SW480 (cell line): Measurements from ENCODE around the gene HES4.

Experiments used
- DNase-seq: peaks from one replicate; pipeline ENCODE4 v3.0.0-alpha.2; 2016; ENCODE audit warnings: low spot score

HES4 gene

GRCh38 chr1:965526-966134, 34.3 kb downstream of the HES4 start:
- no peak for DNase-seq

- DNase-seq = no peak
These were observed 35.0 kb downstream of the HES4 start for GRCh38 chr1:964691-965525.

- DNase-seq = no peak
These were observed 36.0 kb downstream of the HES4 start for GRCh38 chr1:963746-964525.

GRCh38 chr1:963301-963651, 36.6 kb downstream of the HES4 start:
- no peak for DNase-seq

- DNase-seq = no peak
These were observed 37.3 kb downstream of the HES4 start for GRCh38 chr1:962381-963300.

- DNase-seq = no peak
These were observed 38.7 kb downstream of the HES4 start for GRCh38 chr1:961132-961669.

GRCh38 chr1:960363-961131, 39.4 kb downstream of the HES4 start, which contains the start of gene KLHL17:
Gene KLHL17, plus strand, starts transcription at chr1:960584. Its CDS starts 110 bp downstream, at chr1:960694.
- peak; percentile 64 for DNase-seq

GRCh38 chr1:959731-960362, 40.0 kb downstream of the HES4 start:
- no peak for DNase-seq

- peak; percentile 83 for DNase-seq
These were observed 40.8 kb downstream of the HES4 start, which contains the start of gene NOC2L for GRCh38 chr1:958823-959730. Gene NOC2L, minus strand, starts transcription at chr1:959256. Its CDS starts 16 bp downstream, at chr1:959240.

- DNase-seq = no peak
These were observed 43.3 kb downstream of the HES4 start for GRCh38 chr1:956636-957035.

GRCh38 chr1:955474-955873, 44.4 kb downstream of the HES4 start:
- no peak for DNase-seq

GRCh38 chr1:954927-955326, 45.0 kb downstream of the HES4 start:
- DNase-seq = no peak

GRCh38 chr1:953524-954320, 46.2 kb downstream of the HES4 start:
- DNase-seq = no peak

GRCh38 chr1:952603-953002, 47.3 kb downstream of the HES4 start:
- no peak for DNase-seq

- DNase-seq = no peak
These were observed 47.7 kb downstream of the HES4 start for GRCh38 chr1:952201-952600.

GRCh38 chr1:951364-951763, 48.5 kb downstream of the HES4 start:
- no peak for DNase-seq

GRCh38 chr1:950881-951280, 49.0 kb downstream of the HES4 start:
- no peak for DNase-seq

- DNase-seq = no peak
These were observed 49.6 kb downstream of the HES4 start for GRCh38 chr1:950268-950667.
